BLaER1 treated with 17β-estradiol and CSF1 and Interleukin-3, amounts not matched to agents 10 nM and 100 nM (cell line): ENCODE measurements around the gene MRTFA.

Experiments used
- H3K27ac ChIP-seq, 11 experiments: shearing (Covaris generic); formaldehyde crosslinking; 2 replicates each; pipeline ENCODE4 v1.8.1; 2022
- H3K27me3 ChIP-seq, 11 experiments: shearing (Covaris generic); formaldehyde crosslinking; 2 replicates each; pipeline ENCODE4 v1.8.1; 2022
- H3K36me3 ChIP-seq, 11 experiments: shearing (Covaris generic); formaldehyde crosslinking; 2 replicates each; pipeline ENCODE4 v1.8.1; 2022
- H3K4me1 ChIP-seq, 10 experiments: shearing (Covaris generic); formaldehyde crosslinking; 2 replicates each; pipeline ENCODE4 v1.8.1; 2022
- H3K4me2 ChIP-seq, 11 experiments: shearing (Covaris generic); formaldehyde crosslinking; 2 replicates each; pipeline ENCODE4 v1.8.1; 2022
- H3K4me3 ChIP-seq, 10 experiments: shearing (Covaris generic); formaldehyde crosslinking; 2 replicates each; pipeline ENCODE4 v1.8.1; 2022
- H3K9ac ChIP-seq, 11 experiments: shearing (Covaris generic); formaldehyde crosslinking; 2 replicates each; pipeline ENCODE4 v1.8.1; 2022
- H3K9me3 ChIP-seq, 11 experiments: shearing (Covaris generic); formaldehyde crosslinking; replicated peaks in 1 of 11; 2 replicates each; pipeline ENCODE4 v1.8.1; 2022
- H4K20me1 ChIP-seq, 11 experiments: shearing (Covaris generic); formaldehyde crosslinking; 2 replicates each; pipeline ENCODE4 v1.8.1; 2022
- Cebpa-rat ChIP-seq, 11 experiments: shearing (Covaris generic); IDR thresholded peaks; 2 replicates each; pipeline ENCODE4 v1.8.1; 2022

Gene MRTFA

DNA sequence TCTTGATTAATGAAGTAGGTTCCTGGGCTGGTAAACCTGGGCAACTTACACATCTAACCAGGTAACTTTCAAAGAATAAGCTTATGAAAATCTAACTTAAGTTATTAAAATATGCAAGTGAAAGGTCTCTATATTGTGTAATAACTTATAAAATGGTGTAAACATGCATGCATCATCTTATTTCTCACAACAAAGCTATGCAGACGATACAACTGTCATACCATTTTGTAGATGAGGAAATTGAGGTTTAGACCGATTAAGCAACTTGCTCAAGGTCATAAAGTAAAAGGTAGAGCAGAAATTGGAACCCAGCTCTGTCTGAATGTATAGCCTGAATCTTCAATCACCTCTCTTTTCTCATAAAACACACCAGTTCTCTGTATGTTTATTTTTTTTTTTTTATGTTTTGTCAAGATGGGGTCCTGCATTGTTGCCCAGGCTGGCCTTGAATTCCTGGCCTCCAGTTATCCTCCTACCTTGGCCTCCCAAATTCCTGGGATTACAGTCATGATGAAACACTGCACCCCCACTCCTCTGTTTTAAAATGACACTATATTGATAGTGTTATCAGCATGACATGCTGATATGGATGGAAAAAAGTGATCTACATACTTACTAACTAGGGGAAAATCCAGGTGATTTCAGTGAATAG, 156.5 kb downstream of the MRTFA start:
- Histone ChIP-seq H3K4me3 (no peak overlapping the region), H3K27ac (no peak overlapping the region), H3K27me3 (no peaks in the 10 kb centered on the region), H3K9me3 (no peaks in the 10 kb centered on the region), H3K4me2 (peak overlapping the region in 3 of 11 experiments; percentile 15 to 31 (median 21); a peak in 3 of 22 replicates), H3K9ac (no peak overlapping the region), H4K20me1 (peaks cover 0 to 95% (median 0%) of the 10 kb centered on the region in 11 experiments; a peak in 9 of 22 replicates), H3K4me1 (peaks cover 13 to 58% (median 31%) of the 10 kb centered on the region in 10 experiments), H3K36me3 (peaks cover 0 to 14% (median 6%) of the 10 kb centered on the region in 11 experiments; a peak in 13 of 22 replicates)
- no peak; a peak in 1 of 22 replicates for TF ChIP-seq Cebpa-rat (IDR thresholded peaks at IDR 0.05)

DNA sequence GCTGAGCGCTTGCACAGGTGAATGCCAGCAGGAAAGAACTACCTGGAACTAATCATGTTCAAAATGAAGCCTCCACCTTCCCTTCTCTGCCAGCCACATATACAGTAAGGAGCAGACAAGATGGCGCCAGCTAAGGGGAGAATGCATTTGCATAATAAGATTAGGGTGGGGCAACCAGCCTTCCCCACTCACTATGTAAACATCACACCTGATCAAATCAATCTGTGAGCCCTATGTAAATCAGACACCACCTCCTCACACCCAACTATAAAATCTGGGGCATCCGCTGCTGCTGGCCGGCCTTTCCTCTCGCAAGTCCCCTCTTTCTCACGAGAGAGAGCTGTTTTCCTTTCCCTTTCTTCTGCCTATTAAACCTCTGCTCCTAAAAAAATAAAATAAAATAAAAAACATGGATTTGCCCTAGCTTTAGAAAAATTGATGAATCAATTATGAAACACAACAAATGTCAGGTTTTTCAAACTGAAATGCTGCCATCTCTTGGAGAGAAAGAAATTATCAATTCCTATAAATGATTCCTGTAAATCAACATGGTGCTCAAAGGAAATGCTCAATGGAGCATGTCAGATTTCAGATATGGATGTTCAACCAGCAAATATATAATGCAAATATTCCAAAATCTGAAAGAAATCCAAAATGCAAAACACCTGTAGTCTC, 157.3 kb downstream of the MRTFA start:
- Histone ChIP-seq H3K9ac (no peak overlapping the region), H3K27me3 (no peaks in the 10 kb centered on the region), H3K4me2 (peak overlapping the region in 3 of 11 experiments; percentile 4 to 31 (median 12); a peak in 4 of 22 replicates), H3K27ac (no peak overlapping the region), H3K4me3 (no peak overlapping the region), H4K20me1 (peaks cover 0 to 95% (median 0%) of the 10 kb centered on the region in 11 experiments; a peak in 9 of 22 replicates), H3K9me3 (no peaks in the 10 kb centered on the region), H3K4me1 (peaks cover 6 to 50% (median 26%) of the 10 kb centered on the region in 10 experiments), H3K36me3 (peaks cover 0 to 20% (median 6%) of the 10 kb centered on the region in 11 experiments; a peak in 12 of 22 replicates)
- TF ChIP-seq Cebpa-rat (IDR thresholded peaks at IDR 0.05), result no peak

DNA sequence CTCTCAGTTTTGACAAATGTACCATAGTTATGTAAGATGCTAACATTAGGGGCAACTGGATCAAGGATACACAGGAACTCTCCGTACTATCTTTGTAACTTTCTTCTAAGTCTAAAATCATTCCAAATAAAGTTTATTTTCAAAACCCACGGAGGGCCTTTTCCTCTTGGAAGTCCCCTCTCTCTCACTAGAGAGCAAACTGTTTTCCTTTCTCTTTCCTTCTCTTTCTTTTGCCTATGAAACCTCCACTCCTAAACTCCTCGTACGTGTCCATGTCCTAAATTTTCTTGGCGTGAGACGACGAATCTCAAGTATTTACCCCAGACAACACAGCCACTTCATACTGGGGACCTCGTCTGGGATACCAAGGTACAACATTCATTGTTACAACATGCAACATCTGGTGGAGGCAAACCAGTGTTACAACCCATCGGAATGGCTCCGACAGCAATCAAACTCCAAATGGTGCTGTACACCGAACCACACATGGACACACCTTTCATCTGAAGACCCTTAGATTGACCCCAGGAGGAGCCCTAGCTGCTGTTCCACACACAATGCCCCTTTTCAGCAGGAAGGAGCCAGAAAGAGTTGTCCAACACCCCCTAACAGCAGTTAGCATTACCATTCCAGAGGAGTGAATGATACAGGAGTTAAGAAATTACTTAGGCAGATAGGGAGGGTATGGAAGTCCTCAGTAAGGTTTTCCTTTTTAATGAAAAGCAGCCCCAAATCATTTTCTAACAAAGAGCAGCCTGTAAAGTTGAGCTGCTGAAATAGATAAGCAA, 158.0 kb downstream of the MRTFA start:
- no peak for TF ChIP-seq Cebpa-rat (IDR thresholded peaks at IDR 0.05)
- Histone ChIP-seq H3K27me3 (no peaks in the 10 kb centered on the region), H3K27ac (no peak overlapping the region), H3K9me3 (no peaks in the 10 kb centered on the region), H3K4me2 (peak overlapping the region in 4 of 11 experiments; percentile 4 to 32 (median 22); a peak in 8 of 22 replicates), H3K9ac (no peak overlapping the region), H3K36me3 (peaks cover 0 to 19% (median 6%) of the 10 kb centered on the region in 11 experiments; a peak in 12 of 22 replicates), H4K20me1 (peaks cover 0 to 95% (median 0%) of the 10 kb centered on the region in 11 experiments; a peak in 9 of 22 replicates), H3K4me1 (peaks cover 6 to 49% (median 26%) of the 10 kb centered on the region in 10 experiments), H3K4me3 (no peak overlapping the region)

DNA sequence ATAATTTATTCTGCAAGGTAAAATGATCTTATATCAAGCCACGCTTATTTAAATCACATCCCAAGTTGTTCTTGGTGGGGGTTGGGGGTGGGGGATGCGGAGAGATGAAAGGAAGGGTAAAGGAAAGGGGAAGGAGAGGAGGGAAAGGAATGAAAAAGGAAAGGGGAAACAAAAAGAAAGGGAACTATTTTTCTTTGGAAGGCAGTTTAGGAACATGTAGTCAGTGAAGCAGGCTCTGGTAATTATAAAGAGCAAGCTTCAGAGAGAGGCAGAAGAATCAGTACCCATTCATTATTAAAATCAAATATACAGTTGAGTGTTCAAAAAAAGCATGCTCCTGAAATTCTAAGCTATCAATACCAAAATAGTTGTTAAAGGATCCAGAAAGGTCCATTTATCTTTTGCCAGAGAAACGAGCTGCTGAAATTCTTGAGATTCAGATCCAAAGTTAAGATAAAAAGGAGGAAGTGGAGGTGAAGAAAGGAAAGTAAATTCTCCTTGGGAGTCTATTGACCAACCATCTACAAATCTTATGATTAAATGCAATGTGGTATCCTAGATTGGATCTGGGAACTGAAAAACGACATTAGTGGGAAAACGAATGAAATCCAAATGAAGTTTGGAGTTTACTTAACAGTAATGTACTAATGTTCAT, 158.7 kb downstream of the MRTFA start:
- Histone ChIP-seq H3K36me3 (peaks cover 0 to 14% (median 5%) of the 10 kb centered on the region in 11 experiments; a peak in 10 of 22 replicates), H3K4me1 (peaks cover 6 to 49% (median 26%) of the 10 kb centered on the region in 10 experiments), H3K4me3 (no peak overlapping the region), H4K20me1 (peaks cover 0 to 96% (median 0%) of the 10 kb centered on the region in 11 experiments; a peak in 9 of 22 replicates), H3K9me3 (no peaks in the 10 kb centered on the region), H3K4me2 (peak overlapping the region in 4 of 11 experiments; percentile 4 to 32 (median 22); a peak in 8 of 22 replicates), H3K27ac (no peak overlapping the region), H3K9ac (no peak overlapping the region), H3K27me3 (no peaks in the 10 kb centered on the region)
- no peak for TF ChIP-seq Cebpa-rat (IDR thresholded peaks at IDR 0.05)

DNA sequence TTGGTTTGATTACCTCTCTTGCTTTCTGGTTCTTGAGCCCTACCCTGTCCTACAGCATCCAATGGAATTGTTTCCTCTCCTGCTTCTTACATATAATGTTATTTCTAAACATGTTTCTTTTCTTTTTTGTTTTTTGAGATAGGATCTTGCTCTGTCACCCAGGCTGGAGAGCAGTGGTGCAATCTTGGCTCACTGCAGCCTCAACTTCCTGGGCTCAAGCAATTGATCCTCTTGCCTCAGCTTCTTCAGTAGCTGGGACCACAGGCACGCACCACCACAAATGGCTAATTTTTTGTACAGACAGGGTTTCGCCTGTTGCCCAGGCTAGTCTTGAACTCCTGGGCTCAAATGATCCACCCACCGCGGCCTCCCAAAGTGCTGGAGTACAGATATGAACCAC, 160.2 kb downstream of the MRTFA start:
- Histone ChIP-seq H3K4me3 (no peak overlapping the region), H3K27me3 (no peaks in the 10 kb centered on the region), H4K20me1 (peaks cover 0 to 91% (median 0%) of the 10 kb centered on the region in 11 experiments; a peak in 10 of 22 replicates), H3K4me2 (no peak overlapping the region), H3K27ac (no peak overlapping the region), H3K9ac (no peak overlapping the region), H3K9me3 (no peaks in the 10 kb centered on the region), H3K4me1 (peaks cover 6 to 44% (median 23%) of the 10 kb centered on the region in 10 experiments), H3K36me3 (peaks cover 0 to 14% (median 5%) of the 10 kb centered on the region in 11 experiments; a peak in 8 of 22 replicates)
- TF ChIP-seq Cebpa-rat (IDR thresholded peaks at IDR 0.05), result no peak

DNA sequence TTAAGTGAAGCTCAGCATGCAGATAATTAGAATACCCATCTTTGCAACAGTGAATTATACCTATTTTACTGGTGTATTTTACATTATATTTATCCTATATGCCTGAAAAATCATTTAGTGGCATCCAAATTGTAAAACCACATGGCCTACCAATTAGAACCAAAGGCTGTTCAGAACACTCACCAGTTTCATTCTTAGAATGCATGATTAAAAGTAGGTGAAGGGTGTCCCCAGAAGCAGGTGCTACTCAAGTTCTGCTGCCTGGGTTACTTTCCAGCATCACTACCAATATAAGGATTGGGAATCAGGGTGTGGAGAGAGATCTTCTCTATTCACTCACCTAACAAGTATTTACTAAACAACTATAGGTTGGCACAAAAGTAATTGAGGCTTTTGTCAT, 162.8 kb downstream of the MRTFA start:
- Histone ChIP-seq H3K27me3 (no peaks in the 10 kb centered on the region), H3K4me2 (no peak overlapping the region), H3K36me3 (peaks cover 0 to 14% (median 5%) of the 10 kb centered on the region in 11 experiments; a peak in 8 of 22 replicates), H3K9me3 (no peaks in the 10 kb centered on the region), H3K4me3 (no peak overlapping the region), H3K4me1 (peaks cover 0 to 20% (median 9%) of the 10 kb centered on the region in 10 experiments; a peak in 10 of 20 replicates), H4K20me1 (peaks cover 0 to 86% (median 0%) of the 10 kb centered on the region in 11 experiments; a peak in 10 of 22 replicates), H3K27ac (no peak overlapping the region), H3K9ac (no peak overlapping the region)
- TF ChIP-seq Cebpa-rat (IDR thresholded peaks at IDR 0.05), result no peak

DNA sequence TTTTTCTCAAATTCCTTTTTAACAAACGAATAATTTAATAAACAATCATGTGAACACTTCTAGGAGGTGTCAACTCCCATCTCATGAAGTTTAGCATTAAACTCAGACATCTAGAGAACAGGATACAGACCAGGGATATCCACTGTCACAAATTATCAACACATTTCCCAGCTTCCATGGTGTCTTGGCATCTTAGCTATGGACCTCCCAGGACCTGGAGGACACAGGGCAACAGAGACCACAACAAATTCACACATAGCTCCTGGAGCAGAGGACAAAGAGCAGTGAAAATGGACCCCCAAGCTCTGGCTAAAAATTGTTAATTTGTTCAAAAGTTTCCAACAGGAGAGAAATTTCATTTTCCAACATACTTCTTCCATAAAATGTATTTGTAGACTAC, 163.9 kb downstream of the MRTFA start:
- peaks cover 0 to 11% (median 1%) of the 10 kb centered on the region in 10 experiments; a peak in 8 of 20 replicates for H3K4me1 ChIP-seq
- TF ChIP-seq Cebpa-rat (IDR thresholded peaks at IDR 0.05), result no peak
- H3K36me3 ChIP-seq, result peaks cover 0 to 14% (median 5%) of the 10 kb centered on the region in 11 experiments; a peak in 8 of 22 replicates
- H3K4me3 ChIP-seq, result no peak overlapping the region
- no peak overlapping the region for H3K4me2 ChIP-seq
- H3K27me3 ChIP-seq, result no peaks in the 10 kb centered on the region
- H3K27ac ChIP-seq, result no peak overlapping the region
- no peak overlapping the region for H3K9ac ChIP-seq
- no peaks in the 10 kb centered on the region for H3K9me3 ChIP-seq
- peaks cover 0 to 86% (median 0%) of the 10 kb centered on the region in 11 experiments; a peak in 9 of 22 replicates for H4K20me1 ChIP-seq

DNA sequence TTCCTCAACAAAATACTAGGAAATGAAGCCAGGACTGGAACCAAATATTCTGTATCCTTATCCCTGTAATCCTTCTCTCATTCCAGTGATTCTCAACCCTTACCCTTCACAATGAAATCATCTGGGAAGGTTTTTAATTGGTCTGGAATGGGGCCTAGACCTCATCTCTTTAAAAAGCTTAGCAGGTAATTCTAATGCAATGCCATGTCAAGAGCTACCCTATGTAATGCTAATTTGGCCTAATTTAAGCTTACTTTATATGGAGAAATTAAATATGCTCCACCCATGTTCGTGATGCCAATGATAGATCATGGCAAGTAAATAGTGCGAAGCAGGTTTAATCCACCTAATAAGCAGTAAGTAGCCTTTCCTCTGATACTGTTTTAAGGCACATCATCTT, 164.5 kb downstream of the MRTFA start:
- H3K9me3 ChIP-seq, result no peaks in the 10 kb centered on the region
- H3K4me2 ChIP-seq, result no peak overlapping the region
- peaks cover 0 to 9% (median 0%) of the 10 kb centered on the region in 10 experiments; a peak in 5 of 20 replicates for H3K4me1 ChIP-seq
- no peak overlapping the region for H3K9ac ChIP-seq
- no peak overlapping the region for H3K4me3 ChIP-seq
- H3K36me3 ChIP-seq, result peaks cover 0 to 14% (median 5%) of the 10 kb centered on the region in 11 experiments; a peak in 8 of 22 replicates
- H4K20me1 ChIP-seq, result peaks cover 0 to 86% (median 0%) of the 10 kb centered on the region in 11 experiments; a peak in 8 of 22 replicates
- H3K27ac ChIP-seq, result no peak overlapping the region
- no peak for TF ChIP-seq Cebpa-rat (IDR thresholded peaks at IDR 0.05)
- no peaks in the 10 kb centered on the region for H3K27me3 ChIP-seq
